ENCODE results near the gene KAZN. TPM values are rescaled to one million over a fixed set of nuclear protein-coding genes. Genes with fewer than 3 reads are reported as not detected.

Gene KAZN
- total and polyA plus RNA-seq, 2 of the 8 experiments (the other 6 are each of a cell fraction or from before 2014, with no cell fraction given), result 3.7 to 11.8 TPM

- H3K4ac ChIP-seq (replicated peaks; ENCODE audit: insufficient read length, low read depth, low read length), result no peak overlapping the region
- H3K23ac ChIP-seq (ENCODE audit: insufficient read length), result no peak overlapping the region
- H2BK15ac ChIP-seq (ENCODE audit: low read length), result no peak overlapping the region
- no peaks in the 10 kb centered on the region for H3K9me3 ChIP-seq (ENCODE audit: insufficient read depth in 2 of 2, low read depth in 1 of 2, low read length in 1 of 2)
- H3K4me3 ChIP-seq (ENCODE audit: extremely low read depth in 1 of 4, insufficient read depth in 2 of 4, low read depth in 3 of 4, low read length in 4 of 4), result no peak overlapping the region
- peaks cover 0 to 4% (median 2%) of the 10 kb centered on the region in 4 experiments; a peak in 3 of 7 replicates for H3K27me3 ChIP-seq (replicated peaks in 1 of 4; ENCODE audit: control insufficient read depth in 3 of 4, extremely low read depth in 1 of 4, insufficient read depth in 3 of 4, low read length in 3 of 4)
- no peak for FAIRE-seq
- H4K91ac ChIP-seq (replicated peaks; ENCODE audit: insufficient read length, low read length), result no peak overlapping the region
- H3K4me1 ChIP-seq (replicated peaks in 1 of 4; ENCODE audit: control insufficient read depth in 3 of 4, insufficient read depth in 4 of 4, low read length in 3 of 4), result peaks cover 0 to 14% (median 6%) of the 10 kb centered on the region in 4 experiments; a peak in 5 of 7 replicates
- no peaks in the 10 kb centered on the region for H3K23me2 ChIP-seq (ENCODE audit: low read depth, low read length)
- no peak overlapping the region for H3K18ac ChIP-seq (ENCODE audit: extremely low read depth, low read length)
- H4K8ac ChIP-seq (ENCODE audit: extremely low read depth, insufficient read depth, low read length), result no peak overlapping the region
- no peak overlapping the region for H3K14ac ChIP-seq (ENCODE audit: insufficient read length)
- DNase-seq (ENCODE audit: low read depth in 1 of 2, low spot score in 2 of 2), result no peak
- no peak overlapping the region for H2AFZ ChIP-seq (ENCODE audit: low read length)
- H3K27ac ChIP-seq (ENCODE audit: low read depth, low read length), result no peak overlapping the region
- ChIA-PET POLR2A (ENCODE audit: partially characterized antibody) (no interaction called here), CTCF (ENCODE audit: partially characterized antibody) (interaction anchor here (0.5 to 4.0 kb wide), 37 partner anchors 8 to 1000 kb away, joined by 3 to 32 read pairs (median 5); no protein-coding TSS in a partner anchor)
- no peak overlapping the region for H3K4me2 ChIP-seq (ENCODE audit: insufficient read depth in 1 of 2, low read depth in 2 of 2, low read length in 2 of 2)
- H2BK12ac ChIP-seq (ENCODE audit: low read depth, low read length), result no peak overlapping the region
- no peak overlapping the region for H4K5ac ChIP-seq (ENCODE audit: insufficient read length, low read depth, low read length)
- H4K20me1 ChIP-seq (replicated peaks in 1 of 2; ENCODE audit: control insufficient read depth in 1 of 2, insufficient read depth in 2 of 2, low read length in 2 of 2), result no peaks in the 10 kb centered on the region
- H2BK20ac ChIP-seq (ENCODE audit: low read length), result no peak overlapping the region
- no peaks in the 10 kb centered on the region for H3K36me3 ChIP-seq (ENCODE audit: control insufficient read depth in 2 of 4, insufficient read depth in 4 of 4, low read length in 3 of 4)
- H2BK120ac ChIP-seq (replicated peaks; ENCODE audit: low read depth, low read length), result no peak overlapping the region
- no peaks in the 10 kb centered on the region for H3K79me2 ChIP-seq (ENCODE audit: control insufficient read depth in 1 of 2, insufficient read depth in 2 of 2, low read length in 2 of 2)
- no peak overlapping the region for H3K9ac ChIP-seq (replicated peaks in 1 of 4; ENCODE audit: extremely low read depth in 1 of 4, low read depth in 3 of 4, low read length in 3 of 4)
- H3K56ac ChIP-seq (replicated peaks; ENCODE audit: insufficient read length, low read depth, low read length), result no peak overlapping the region
- H2AK5ac ChIP-seq (ENCODE audit: low read depth, low read length), result no peak overlapping the region
- WGBS, 2 experiments (ENCODE audit: extremely low coverage in 1 of 2, insufficient coverage in 1 of 2, insufficient read length in 1 of 2, insufficient replicate concordance in 2 of 2, low coverage in 1 of 2, low lambda C conversion rate in 2 of 2, missing lambda C conversion rate in 1 of 2), result 88% methylated on average over 15 of the region's 15 CpGs; no CpG with 5 or more reads in 1 of the 2 experiments
- no peaks in the 10 kb centered on the region for H3K79me1 ChIP-seq (ENCODE audit: low read depth, low read length)
- H2BK5ac ChIP-seq (ENCODE audit: low read depth, low read length), result no peak overlapping the region
- TF ChIP-seq TAF7 (optimal IDR thresholded peaks at IDR 0.05; ENCODE audit: borderline replicate concordance, low read depth, low read length) (no peak), CBX8 (IDR thresholded peaks at IDR 0.05; ENCODE audit: borderline replicate concordance, low read depth, low read length) (no peak), POLR2AphosphoS5 (IDR thresholded peaks at IDR 0.05; ENCODE audit: low read depth, low read length) (no peak), BACH1 (IDR thresholded peaks at IDR 0.05; ENCODE audit: low read length) (no peak), BRCA1 (IDR thresholded peaks at IDR 0.05; ENCODE audit: low read depth, low read length) (no peak), NANOG (IDR thresholded peaks at IDR 0.05; ENCODE audit: insufficient read depth, low read depth, low read length, poor library complexity, severe bottlenecking) (no peak), POLR2A (IDR thresholded peaks at IDR 0.05; ENCODE audit: control extremely low read depth in 1 of 2, low read depth in 2 of 2, low read length in 2 of 2) (no peak), E2F6 (IDR thresholded peaks at IDR 0.05) (no peak)
- TF ChIP-seq, protein P1, sequence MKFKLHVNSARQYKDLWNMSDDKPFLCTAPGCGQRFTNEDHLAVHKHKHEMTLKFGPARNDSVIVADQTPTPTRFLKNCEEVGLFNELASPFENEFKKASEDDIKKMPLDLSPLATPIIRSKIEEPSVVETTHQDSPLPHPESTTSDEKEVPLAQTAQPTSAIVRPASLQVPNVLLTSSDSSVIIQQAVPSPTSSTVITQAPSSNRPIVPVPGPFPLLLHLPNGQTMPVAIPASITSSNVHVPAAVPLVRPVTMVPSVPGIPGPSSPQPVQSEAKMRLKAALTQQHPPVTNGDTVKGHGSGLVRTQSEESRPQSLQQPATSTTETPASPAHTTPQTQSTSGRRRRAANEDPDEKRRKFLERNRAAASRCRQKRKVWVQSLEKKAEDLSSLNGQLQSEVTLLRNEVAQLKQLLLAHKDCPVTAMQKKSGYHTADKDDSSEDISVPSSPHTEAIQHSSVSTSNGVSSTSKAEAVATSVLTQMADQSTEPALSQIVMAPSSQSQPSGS (IDR thresholded peaks at IDR 0.05; ENCODE audit: low read length), result no peak
These were observed 500.0 kb downstream of the KAZN start for GRCh38 chr1:15098176-15099125.
